Uterus (tissue), 4 donors: ENCODE results near the gene CDK15. TPM values are rescaled to one million over a fixed set of nuclear protein-coding genes. Genes with fewer than 3 reads are reported as not detected.
A peak's percentile ranks its signal among the peaks of the same experiment; 100 is the strongest.

Source experiments
- DNase-seq, 2 donors: peaks; one replicate each; pipeline ENCODE4 v3.0.0-alpha.2; 2019 to 2020
- H3K27ac ChIP-seq, 2 donors: fragments of 200-600 bp; sonication (generic); 1 replicate in 1 of 2; 2 replicates in 1 of 2; pipeline ENCODE4 v1.5.1; 2016 to 2018
- H3K27me3 ChIP-seq, 2 donors: fragments of 200-600 bp; sonication (generic); one replicate each; pipeline ENCODE4 v1.5.1; 2018 to 2019; ENCODE audit warnings: control low read depth in 1 of 2
- H3K36me3 ChIP-seq, 2 donors: fragments of 200-600 bp; sonication (generic); one replicate each; pipeline ENCODE4 v1.5.1; 2019; ENCODE audit warnings: control low read depth in 1 of 2
- H3K4me1 ChIP-seq, 2 donors: fragments of 200-600 bp; sonication (generic); one replicate each; pipeline ENCODE4 v1.5.1; 2018 to 2019; ENCODE audit warnings: control low read depth in 1 of 2
- H3K4me3 ChIP-seq, 2 donors: fragments of 200-600 bp; sonication (generic); 1 replicate in 1 of 2; 2 replicates in 1 of 2; pipeline ENCODE4 v1.5.1; 2018 to 2019; ENCODE audit warnings: mild to moderate bottlenecking in 1 of 2
- H3K9me3 ChIP-seq, 2 donors: fragments of 200-600 bp; sonication (generic); one replicate each; pipeline ENCODE4 v1.5.1; 2019; ENCODE audit warnings: control low read depth in 1 of 2
- CTCF ChIP-seq, 4 experiments: fragments of 200-600 bp in 2 of 4; fragments of 450-650 bp in 2 of 4; sonication (generic) in 2 of 4; IDR thresholded peaks; one replicate each; pipeline ENCODE4 v1.5.1; 2016 to 2019; ENCODE audit warnings: antibody characterized with exemption in 4 of 4, mild to moderate bottlenecking in 2 of 4, moderate library complexity in 1 of 4
- POLR2A ChIP-seq, 2 donors: fragments of 450-650 bp; IDR thresholded peaks; one replicate each; pipeline ENCODE4 v1.6.1; 2016; ENCODE audit warnings: antibody characterized with exemption in 2 of 2, mild to moderate bottlenecking in 1 of 2, moderate library complexity in 1 of 2
- intact Hi-C: fragments of 100-400 bp; cut with DNase I; formaldehyde crosslinking; loops from one replicate; pipeline ENCODE4 v1.15.1; 2023; ENCODE audit warnings: low total_unique reads
- total RNA-seq, 4 donors: library from RNA; depleted of rRNA in 3 of 4; stranded (reverse); fragments of >200 nt in 3 of 4; gene quantifications; one replicate each; pipeline versions ENCODE4 v1.1.0 to v1.2.4, GENCODE V29; 2014 to 2023
- donor health status: DM: yes; HTN: yes; CAD: no.

CDK15 gene
- total RNA-seq, 4 donors from 2014 or later = 0.55 to 6.9 (median 0.88) TPM; not detected in 1

GRCh38 chr2:201883606-201884369 lies 77.5 kb downstream of the CDK15 start:
- TF ChIP-seq CTCF (IDR thresholded peaks at IDR 0.05) = no peak
- peaks cover 0 to 4% of the 10 kb centered on the region in 2 donors for H3K27me3 ChIP-seq
- intact Hi-C loops = no loop called here
- no peak overlapping the region for H3K27ac ChIP-seq
- H3K36me3 ChIP-seq = no peaks in the 10 kb centered on the region
- DNase-seq = peak in 1 of 2 donors; percentile 24
- H3K4me1 ChIP-seq = no peaks in the 10 kb centered on the region
- no peaks in the 10 kb centered on the region for H3K9me3 ChIP-seq
- H3K4me3 ChIP-seq = no peak overlapping the region

GRCh38 chr2:201886504-201886903 lies 80.2 kb downstream of the CDK15 start:
- TF ChIP-seq CTCF (IDR thresholded peaks at IDR 0.05) (no peak), POLR2A (IDR thresholded peaks at IDR 0.05) (no peak)
- H3K9me3 ChIP-seq = no peaks in the 10 kb centered on the region
- intact Hi-C loops = no loop called here

GRCh38 chr2:201887773-201888425 lies 81.6 kb downstream of the CDK15 start:
- Histone ChIP-seq H3K27ac (no peak overlapping the region), H3K9me3 (no peaks in the 10 kb centered on the region), H3K27me3 (peaks cover 0 to 4% of the 10 kb centered on the region in 2 donors), H3K4me3 (peak overlapping the region in 1 of 2 donors; percentile 8), H3K36me3 (no peaks in the 10 kb centered on the region), H3K4me1 (no peaks in the 10 kb centered on the region)
- intact Hi-C loops = no loop called here
- DNase-seq = no peak
- TF ChIP-seq CTCF (IDR thresholded peaks at IDR 0.05) = no peak
- no peak for TF ChIP-seq POLR2A (IDR thresholded peaks at IDR 0.05)

More at GRCh38 chr2:201886504-201886903, 80.2 kb downstream of the CDK15 start:
- H3K4me3 ChIP-seq = no peak overlapping the region
- no peaks in the 10 kb centered on the region for H3K4me1 ChIP-seq
- no peak overlapping the region for H3K27ac ChIP-seq
- H3K36me3 ChIP-seq = no peaks in the 10 kb centered on the region
- peaks cover 0 to 4% of the 10 kb centered on the region in 2 donors for H3K27me3 ChIP-seq
- DNase-seq = no peak

GRCh38 chr2:201888426-201888800 lies 82.1 kb downstream of the CDK15 start:
- TF ChIP-seq POLR2A (IDR thresholded peaks at IDR 0.05) (no peak), CTCF (IDR thresholded peaks at IDR 0.05) (no peak)
- Histone ChIP-seq H3K27ac (no peak overlapping the region), H3K4me1 (no peaks in the 10 kb centered on the region), H3K9me3 (no peaks in the 10 kb centered on the region), H3K4me3 (peak overlapping the region in 1 of 2 donors; percentile 8), H3K27me3 (peaks cover 0 to 4% of the 10 kb centered on the region in 2 donors), H3K36me3 (no peaks in the 10 kb centered on the region)
- intact Hi-C loops = no loop called here
- DNase-seq = no peak

GRCh38 chr2:201890453-201890852 lies 84.1 kb downstream of the CDK15 start:
- Histone ChIP-seq H3K36me3 (no peaks in the 10 kb centered on the region), H3K4me1 (no peaks in the 10 kb centered on the region), H3K27ac (no peak overlapping the region), H3K4me3 (no peak overlapping the region), H3K27me3 (peaks cover 0 to 4% of the 10 kb centered on the region in 2 donors), H3K9me3 (no peaks in the 10 kb centered on the region)
- DNase-seq = no peak
- TF ChIP-seq POLR2A (IDR thresholded peaks at IDR 0.05) = no peak
- TF ChIP-seq CTCF (IDR thresholded peaks at IDR 0.05) = no peak
- intact Hi-C loops = no loop called here
